B cell (primary cell): Measurements from ENCODE around the gene LRG1.

Experiments
- CTCF ChIP-seq: fragments of 200-600 bp; IDR thresholded peaks from one replicate; pipeline ENCODE4 v1.8.0; 2022; ENCODE audit warnings: antibody characterized with exemption, mild to moderate bottlenecking
- EZH2 ChIP-seq: IDR thresholded peaks from 2 replicates; pipeline ENCODE4 v1.6.1; 2012; ENCODE audit warnings: borderline replicate concordance, low read depth, mild to moderate bottlenecking, moderate library complexity, low read length; ENCODE audit not compliant: insufficient read depth, poor library complexity, severe bottlenecking

- no peak for TF ChIP-seq CTCF
- no peak for TF ChIP-seq EZH2
Measured at GRCh38 chr19:4518345-4519171, 21.3 kb downstream of the LRG1 start, which contains the start of gene PLIN4.
